Measurements from ENCODE around the gene FBH1.
"Not testable (repeated sequence)": the region's sequence is repeated elsewhere in the genome, so short reads cannot be mapped to it uniquely, and the experiment has no call there.

Gene FBH1

DNA sequence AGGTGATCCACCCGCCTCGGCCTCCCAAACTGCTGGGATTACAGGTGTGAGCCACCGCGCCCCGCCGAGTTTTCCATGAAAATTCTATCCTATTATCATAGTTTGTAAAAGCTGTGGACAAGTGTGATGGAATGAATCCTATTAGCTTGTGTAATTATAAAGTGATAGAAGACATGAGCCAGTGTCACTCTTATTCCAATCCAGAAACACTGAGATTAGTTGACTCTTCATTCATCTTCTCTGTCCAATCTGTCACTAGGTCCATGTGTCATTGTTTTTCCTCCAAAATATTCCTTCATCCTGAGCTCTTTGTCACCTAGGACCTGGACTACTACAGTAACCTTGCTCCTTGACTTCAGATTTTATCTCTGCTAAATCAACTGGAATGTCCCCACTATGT, 13.5 kb downstream of the FBH1 start:
- DNase-seq (ENCODE audit: low spot score), result no peak

DNA sequence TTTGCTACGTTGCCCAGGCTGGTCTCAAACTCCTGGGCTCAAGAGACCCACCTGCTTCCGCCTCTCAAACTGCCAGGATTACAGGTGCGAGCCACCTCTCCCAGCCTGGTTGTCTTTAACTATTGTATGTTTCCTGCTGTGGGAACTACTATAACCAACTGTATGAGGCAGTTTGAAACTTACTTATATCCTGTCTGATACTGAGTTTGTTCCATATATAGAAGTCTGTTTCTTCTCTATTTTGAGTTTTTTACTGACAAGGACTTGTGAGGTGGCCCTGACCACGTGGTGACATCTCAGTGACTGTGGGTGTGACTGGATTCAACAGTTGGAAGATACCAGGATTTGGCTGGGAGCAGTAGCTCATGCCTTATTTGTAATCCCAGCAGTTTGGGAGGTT, 14.2 kb downstream of the FBH1 start:
- no peak for DNase-seq (ENCODE audit: low spot score)

DNA sequence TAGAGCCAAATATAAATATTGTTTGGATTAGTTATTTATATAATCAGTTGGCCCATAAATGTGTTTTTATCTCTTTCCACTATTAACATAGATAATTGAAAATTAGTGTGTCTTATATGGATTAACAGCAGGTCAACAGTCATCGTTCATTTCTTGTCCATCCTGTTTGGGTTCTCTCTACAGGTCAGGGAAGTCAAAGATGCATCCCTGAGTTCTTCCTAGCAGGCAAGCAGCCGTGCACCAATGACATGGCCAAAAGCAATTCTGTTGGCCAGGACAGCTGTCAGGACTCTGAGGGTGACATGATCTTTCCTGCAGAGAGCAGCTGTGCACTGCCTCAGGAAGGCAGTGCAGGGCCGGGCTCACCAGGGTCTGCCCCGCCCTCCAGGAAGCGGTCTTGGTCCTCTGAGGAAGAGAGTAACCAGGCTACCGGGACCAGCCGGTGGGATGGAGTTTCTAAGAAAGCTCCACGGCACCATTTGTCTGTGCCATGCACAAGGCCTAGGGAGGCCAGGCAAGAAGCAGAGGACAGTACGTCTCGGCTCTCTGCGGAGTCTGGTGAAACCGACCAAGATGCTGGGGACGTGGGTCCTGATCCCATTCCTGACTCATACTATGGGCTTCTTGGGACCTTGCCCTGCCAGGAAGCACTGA, 15.9 kb downstream of the FBH1 start:
- DNase-seq (ENCODE audit: low spot score), result no peak

DNA sequence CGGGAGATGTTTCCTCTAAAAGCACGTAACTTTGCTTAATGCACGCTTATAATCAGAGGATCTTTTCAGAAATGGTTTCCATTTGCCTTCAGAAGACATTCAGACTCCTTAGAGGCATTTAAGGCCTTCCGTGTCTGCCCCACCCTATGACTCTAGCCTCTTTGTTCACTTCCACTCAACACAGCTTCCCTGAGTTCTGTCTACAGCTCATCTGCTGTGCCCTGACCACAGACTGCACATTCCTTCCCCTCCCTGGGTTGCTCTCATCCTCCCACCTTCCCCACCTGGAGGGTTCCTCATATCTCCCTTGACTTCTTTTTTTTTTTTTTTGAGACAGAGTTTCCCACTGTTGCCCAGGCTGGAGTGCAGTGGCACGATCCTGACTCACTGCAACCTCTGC, 16.6 kb downstream of the FBH1 start:
- no peak for DNase-seq (ENCODE audit: low spot score)

DNA sequence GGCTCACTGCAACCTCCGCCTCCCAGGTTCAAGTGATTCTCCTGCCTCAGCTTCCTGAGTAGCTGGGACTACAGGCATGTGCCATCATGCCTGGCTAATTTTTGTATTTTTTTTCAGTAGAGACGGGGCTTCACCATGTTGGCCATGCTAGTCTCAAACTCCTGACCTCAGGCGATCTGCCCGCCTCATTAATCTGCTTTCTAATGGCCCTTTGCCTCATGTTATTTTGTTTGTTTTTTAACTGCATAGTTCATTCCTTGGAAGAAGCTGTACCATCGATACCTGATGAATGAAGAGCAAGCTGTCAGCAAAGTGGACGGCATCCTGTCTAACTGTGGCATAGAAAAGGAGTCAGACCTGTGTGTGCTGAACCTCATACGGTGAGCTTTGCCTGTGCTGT, 18.6 kb downstream of the FBH1 start:
- not testable (repeated sequence) for DNase-seq (ENCODE audit: low spot score)

DNA sequence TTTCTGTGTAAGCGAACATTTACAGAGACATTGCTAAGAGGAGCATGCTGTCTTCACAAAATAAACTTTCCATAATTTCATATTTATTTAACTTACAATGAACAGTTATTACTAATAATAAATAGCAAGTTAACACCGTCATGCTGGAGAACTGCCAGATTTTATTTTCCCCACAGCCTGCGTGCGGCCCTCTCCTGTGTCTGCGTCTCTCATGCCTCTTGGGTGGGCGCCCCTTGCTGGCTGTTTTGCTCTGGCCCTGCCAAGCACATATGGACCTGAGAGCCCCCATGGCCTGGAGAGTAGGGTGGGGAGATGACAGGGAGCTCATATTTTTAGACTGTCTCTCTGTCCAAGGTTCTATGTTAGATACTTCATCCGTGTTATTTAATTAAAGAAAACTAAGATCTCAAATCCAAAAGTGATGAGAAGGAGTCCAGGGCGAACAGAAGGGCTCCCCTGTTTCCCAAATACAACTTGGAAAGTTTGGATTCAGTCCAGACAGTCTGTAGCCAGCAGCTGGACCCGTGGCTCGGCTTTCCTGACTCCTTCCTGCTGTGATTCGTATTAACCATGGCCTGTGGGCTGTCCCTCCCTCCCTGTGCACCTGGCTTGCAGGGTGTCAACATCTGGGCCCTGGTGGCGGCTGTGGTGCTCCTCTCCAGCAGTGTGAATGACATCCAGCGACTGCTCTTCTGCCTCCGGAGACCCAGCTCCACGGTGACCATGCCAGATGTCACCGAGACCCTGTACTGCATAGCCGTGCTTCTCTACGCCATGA, 20.5 kb downstream of the FBH1 start:
- no peak for DNase-seq (ENCODE audit: low spot score)

DNA sequence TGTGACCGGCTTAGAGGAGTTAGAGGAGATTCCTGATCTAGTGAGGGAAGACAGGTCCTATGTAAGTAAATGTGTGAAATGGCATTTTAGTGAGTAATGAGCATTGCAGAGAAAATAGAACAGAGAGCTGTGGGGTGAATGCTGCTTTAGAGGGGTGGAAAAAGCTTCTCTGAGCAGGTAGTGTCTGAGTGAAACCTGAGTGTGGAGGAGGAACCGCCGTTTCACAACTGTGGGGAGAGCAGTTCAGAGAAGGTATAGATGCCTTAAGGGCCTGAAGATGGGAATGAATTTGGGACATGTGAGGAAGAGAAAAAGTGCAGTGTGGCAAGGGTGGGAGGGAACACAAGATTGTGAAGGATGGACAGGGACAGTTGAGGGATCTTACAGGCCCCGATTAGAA, 21.6 kb downstream of the FBH1 start:
- no peak for DNase-seq (ENCODE audit: low spot score)

DNA sequence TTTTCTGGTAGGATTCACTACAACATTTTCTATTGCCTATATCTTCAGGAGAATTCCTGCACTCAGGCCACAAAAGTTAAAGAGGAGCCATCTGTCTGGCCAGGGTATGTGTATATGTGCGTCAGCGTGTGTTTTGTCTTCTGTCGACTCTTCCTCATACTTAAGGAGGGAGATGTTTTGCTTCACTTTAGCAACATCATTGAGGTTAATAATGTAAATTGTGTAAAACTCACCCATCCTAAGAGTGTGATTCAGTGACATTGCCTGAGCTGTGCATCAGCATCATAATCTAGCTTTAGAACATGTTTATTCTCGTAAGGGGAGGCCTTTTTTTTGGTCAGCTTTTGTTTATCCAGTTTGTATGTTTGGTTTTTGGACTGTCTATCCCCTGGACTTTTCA, 23.7 kb downstream of the FBH1 start:
- DNase-seq (ENCODE audit: low spot score), result no peak

DNA sequence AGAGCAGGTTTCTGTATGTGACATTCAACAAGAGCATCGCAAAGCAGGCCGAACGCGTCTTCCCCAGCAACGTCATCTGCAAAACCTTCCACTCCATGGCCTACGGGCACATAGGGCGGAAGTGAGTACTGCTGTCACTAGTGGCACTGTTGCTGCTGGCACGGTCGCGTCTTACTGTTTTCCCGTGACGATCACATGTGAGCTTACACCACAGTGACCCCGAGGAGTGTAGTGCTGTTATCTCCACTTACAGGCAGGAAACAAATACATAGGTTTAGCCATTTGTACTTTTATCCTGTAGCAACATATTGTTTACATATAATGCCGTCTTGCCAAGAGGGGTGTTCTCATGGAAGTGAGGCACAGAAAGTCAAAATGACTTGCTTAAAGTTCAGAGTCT, 25.4 kb downstream of the FBH1 start:
- no peak for DNase-seq (ENCODE audit: low spot score)

DNA sequence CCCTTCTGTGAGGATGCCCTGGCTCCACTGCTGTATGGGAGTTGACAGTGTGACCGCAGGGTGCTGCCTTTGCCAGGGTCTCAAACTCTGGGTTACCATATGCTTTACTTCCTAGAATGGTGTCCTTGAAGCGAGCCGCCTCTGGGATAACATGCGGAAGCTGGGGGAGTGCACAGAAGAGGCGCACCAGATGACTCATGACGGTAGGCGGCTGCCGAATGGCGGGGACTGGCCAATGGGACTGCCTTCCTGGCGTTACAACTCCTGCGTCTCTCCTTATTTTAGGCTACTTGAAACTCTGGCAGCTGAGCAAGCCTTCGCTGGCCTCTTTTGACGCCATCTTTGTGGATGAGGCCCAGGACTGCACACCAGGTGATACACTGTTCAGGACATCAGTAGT, 27.3 kb downstream of the FBH1 start:
- no peak for DNase-seq (ENCODE audit: low spot score)

DNA sequence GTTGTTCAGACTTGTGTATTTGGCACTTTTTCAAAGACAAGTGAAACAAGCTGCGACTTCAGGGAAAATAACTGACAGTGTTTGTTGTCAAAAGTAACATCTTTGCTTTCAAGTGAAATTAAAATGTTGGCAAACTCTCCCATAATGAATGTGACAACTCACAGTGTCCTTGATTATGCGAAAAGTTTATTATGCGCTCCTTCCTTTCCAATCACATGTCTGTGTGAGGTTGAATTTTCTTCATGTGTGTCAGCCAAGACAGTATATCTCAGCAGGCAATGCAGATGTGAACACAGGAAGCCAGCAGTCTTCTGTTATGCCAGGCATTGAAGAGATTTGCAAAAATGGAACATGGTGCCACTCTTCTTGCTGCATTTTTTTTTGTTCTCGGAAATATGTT, 28.7 kb downstream of the FBH1 start:
- DNase-seq (ENCODE audit: low spot score), result no peak

DNA sequence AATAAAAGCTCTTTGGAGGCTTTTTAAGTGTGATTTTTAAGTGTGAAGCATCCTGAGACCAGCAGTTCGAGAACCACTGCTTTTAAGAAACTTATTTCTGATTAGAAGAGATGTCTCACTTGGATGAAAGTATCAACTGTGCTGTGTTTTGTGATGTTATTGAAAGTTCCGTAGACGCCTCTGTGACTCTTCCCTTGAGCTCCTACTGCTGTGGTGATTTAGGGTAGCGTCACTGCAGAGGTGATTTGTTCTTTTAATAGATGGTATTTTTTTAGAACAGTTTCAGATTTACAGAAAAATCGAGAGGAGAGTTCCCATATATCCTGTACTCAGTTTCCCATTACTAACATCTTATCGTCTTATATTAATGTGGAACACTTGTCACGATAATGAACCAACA, 29.5 kb downstream of the FBH1 start:
- DNase-seq (ENCODE audit: low spot score), result no peak

DNA sequence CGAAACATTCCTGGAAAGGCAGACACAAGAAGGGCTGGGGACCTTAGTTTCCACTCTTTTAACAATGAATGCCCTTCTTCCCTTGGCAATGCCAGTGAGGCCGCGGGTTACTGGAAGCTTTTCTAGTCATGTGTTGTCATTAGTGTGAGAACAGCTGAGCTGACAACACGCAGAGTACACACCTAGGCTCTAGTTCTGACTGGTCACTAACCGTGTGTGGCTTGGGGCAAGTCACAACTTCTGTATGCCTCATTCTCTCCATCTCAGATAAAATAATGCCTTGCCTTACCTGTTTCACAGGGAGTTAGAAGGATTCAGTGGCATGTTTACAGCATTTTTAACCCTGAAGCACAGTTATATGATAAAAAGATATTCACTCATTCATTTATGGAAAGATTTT, 31.7 kb downstream of the FBH1 start:
- no peak for DNase-seq (ENCODE audit: low spot score)

DNA sequence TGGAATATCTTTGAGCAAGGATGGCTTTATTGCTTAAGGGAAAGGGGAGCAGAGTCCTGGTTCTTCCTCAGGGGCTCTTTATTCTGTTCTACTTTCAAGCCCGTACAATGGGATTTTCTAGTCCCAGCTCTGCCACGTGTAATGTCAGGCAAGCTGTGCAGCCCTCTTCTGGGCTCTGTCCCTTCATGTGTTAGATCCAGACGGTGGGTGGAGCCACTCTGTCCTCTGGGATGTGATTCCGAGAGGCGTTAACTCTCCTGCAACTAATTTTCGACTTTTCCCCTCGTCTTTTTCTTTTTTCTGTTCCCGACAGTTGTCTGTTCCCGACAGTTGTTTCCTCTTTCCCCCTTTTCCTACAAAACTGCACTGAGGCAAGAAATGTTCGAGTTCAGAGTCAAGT, 34.8 kb downstream of the FBH1 start:
- no peak for DNase-seq (ENCODE audit: low spot score)

DNA sequence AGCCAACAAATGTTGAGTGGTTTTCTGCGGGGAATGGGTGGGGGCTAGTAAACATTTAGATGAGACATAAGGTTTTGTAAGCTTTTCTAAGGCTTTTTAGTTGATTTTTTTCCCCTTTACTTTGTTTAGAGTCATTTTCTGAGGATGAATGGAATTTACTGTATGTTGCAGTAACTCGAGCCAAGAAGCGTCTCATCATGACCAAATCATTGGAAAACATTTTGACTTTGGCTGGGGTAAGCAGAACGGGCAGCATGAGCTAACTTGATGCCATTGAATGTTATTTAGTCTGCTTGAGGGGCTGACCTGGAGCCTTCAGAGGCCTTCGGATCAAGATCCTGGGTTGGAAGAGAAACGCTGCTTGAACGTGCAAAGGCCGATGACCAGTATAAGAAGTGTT, 37.3 kb downstream of the FBH1 start:
- no peak for DNase-seq (ENCODE audit: low spot score)

DNA sequence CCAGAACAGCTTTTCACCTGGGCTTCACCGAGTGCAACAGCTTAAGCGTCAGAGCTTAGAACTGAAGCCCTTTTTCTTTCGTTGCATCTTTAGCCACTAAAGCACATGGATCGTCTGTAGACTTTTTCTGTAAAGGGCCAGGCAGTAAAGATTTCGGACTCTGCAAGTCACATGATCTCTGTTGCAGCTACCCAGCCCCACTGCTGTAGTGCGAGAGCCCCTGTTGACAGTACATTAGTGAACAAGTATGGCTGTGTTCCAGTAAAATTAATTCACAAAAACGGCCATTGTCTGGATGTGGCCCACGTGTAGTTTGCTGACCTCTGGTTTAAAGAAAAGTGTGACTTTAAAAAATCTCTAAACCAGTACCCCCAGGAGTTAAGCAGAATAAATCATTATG, 39.4 kb downstream of the FBH1 start:
- no peak for DNase-seq (ENCODE audit: low spot score)

DNA sequence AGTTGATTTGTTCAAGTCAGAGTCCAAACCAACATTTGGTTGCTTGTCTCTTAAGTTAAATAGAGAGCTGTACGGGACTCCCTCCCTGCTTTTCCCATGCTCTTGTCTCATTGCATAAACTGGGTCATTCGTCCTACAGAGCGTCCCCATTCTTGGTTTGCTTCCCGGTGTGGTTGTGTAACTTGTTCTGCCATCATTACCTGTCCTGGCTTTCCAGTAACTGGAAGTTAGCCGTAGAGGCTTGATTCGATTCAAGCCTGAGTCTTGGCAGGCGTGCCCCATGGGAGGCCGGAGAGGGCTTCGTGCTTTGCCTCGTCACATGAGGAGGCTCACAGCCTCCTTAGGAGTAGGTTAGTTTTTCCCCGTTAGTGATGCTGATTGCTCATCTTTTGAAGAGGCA, 40.2 kb downstream of the FBH1 start:
- DNase-seq (ENCODE audit: low spot score), result no peak

DNA sequence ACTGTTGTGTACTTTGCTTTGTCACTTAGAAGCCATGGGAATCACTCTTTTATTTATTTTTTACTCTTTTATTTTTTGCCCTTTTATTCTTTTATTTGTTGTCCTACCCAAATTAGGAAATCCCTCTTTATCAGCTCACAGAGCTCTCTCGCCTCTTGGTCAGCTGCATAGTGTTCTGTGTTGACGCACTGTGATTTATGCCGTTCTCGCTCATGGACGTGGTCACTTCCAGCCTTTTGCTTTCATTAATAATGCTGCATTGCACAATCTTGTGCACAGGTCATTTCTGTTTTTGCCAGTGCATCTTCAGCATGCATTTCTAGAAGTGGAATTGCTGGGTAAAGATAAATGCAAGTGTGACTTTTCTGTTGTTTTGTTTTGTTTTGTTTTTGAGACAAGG, 42.3 kb downstream of the FBH1 start:
- no peak for DNase-seq (ENCODE audit: low spot score)

DNA sequence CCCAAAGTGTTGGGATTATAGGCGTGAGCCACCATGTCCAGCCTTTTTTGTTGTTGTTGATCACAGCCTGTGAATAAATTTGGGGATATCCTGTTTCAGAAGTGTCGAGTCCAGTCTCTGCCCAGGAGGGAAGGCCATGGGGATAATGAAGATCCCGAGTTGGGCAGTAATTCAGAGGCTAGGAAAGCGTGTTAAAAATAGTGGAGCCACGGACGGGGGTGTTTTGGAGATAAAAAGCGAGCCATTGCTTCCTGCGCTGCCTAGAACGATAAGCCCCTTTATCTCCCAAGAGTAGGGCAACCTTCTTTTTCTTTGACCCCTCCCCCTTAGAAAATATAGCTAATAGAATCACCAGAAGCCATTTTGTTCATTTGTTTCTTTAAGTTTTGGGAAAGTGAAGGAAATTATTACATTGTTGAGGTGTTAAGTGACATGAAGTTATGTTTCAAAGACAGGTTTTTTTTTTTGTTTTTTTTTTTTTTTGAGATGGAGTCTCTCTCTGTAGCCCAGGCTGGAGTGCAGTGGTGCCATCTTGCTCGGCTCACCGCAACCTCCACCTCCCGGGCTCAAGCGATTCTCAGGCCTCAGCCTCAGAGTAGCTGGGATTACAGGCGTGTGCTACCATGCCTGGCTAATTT, 44.0 kb downstream of the FBH1 start:
- DNase-seq (ENCODE audit: low spot score), result no peak

DNA sequence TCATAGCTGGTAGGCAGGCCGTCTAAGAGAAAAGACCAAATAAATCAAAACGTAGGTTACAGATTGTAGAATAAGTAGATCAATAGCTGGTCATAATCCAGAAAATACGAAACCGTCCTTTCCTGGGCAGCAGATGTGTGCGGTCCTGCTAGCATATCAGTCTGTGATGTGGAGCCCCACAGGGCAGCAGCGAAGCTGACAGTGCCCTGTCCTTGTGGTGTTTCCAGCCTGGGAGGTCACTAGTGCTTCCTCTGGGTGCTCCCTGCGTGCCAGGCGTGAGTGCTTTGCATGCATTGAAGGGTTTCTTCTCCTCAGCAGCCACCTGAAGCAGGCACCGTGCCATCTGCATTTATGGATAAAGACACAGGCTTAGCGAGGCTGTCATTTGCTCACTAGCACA, 45.6 kb downstream of the FBH1 start:
- DNase-seq (ENCODE audit: low spot score), result no peak

DNA sequence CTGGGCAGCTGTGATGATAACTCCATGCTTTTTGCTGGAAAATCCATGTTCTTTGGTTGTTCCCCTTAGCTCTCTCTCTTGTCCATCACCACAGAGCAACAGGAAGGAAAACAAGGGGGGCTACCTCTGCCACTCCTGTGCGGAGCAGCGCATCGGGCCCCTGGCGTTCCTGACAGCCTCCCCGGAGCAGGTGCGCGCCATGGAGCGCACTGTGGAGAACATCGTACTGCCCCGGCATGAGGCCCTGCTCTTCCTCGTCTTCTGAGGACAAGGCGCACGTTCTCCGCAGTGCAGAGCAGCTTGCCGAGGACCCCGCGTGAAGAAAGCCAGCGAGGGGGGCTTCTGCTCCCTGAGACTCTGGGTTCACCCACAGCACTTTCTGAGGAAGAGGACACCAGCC, 47.0 kb downstream of the FBH1 start:
- no peak for DNase-seq (ENCODE audit: low spot score)

DNA sequence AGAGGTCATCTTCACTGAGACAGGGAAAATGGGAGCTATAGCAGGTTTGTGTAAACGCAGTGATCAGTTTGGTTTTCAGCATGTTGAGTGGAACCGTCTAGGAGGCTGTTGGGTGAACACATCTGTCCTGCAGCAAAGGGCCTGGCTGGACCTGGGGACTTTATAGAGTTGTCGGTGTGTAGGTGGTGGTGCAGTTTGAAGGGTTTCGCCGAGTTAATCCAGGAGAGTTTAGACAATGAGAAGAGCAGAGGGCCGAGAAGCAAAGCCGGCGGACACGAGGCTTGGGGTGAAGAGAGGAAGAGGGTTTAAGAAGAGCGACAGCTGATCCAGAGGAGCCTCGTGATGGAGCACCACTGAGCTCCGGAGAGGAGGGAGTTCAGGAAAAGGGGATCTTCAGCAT, 48.2 kb downstream of the FBH1 start:
- no peak for DNase-seq (ENCODE audit: low spot score)

DNA sequence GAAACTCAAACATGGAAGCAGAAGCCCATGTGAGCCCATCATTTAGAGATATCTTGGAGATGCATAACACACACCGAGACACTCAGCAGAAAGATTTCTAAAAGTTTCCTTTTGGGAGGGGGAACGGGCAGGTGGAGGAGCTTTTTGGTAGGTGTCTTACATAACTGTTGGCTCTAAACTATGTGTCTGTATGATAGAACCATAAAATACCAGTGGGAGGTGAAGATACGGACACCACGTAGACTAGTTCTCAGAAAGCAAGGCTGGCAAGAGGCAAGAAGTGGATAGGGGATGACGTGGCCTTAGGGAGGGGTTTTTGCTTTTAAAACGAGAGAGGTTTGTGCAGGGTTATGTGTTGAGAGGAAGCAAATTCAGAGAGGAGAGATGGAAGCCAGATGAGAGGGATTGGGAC, 50.8 kb downstream of the FBH1 start:
- no peak for DNase-seq (ENCODE audit: low spot score)

DNA sequence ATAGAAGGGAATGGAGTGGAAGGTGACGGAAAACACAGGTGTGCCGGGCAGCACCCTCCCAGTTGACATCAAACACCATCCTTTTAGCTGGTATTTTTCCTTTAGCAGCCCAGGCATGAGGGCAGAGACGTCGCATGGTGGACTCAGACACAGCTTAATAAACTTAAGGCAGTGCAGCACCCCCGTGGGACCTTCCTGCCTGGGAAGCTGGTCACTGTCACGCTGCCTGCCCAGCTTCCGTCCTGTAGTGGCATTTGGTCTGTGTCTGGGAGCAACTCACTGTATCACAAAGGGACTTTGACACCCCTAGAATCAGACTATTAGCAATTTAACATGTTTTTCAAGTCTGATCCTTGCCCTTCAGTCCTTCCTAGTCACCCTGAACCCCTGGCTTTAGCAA, 51.5 kb downstream of the FBH1 start:
- DNase-seq (ENCODE audit: low spot score), result no peak

Data from Ammon's horn (tissue), 1 donor.